T-helper 1 cell treated with Interleukin-12 subunit alpha and Interleukin-12 subunit beta and Interleukin-4 antibody, amounts not matched to agents 30 μg/mL and 1 μg/mL, for 36 hours (primary cell): ENCODE data around the gene TIMM13.
A peak's percentile ranks its signal among the peaks of the same experiment; 100 is the strongest.

Experiments
- H3K27ac Mint-ChIP-seq: one replicate; pipeline ENCODE4 v1.8.0; 2021; ENCODE audit warnings: mild to moderate bottlenecking, mixed read lengths
- H3K27me3 Mint-ChIP-seq: one replicate; pipeline ENCODE4 v1.8.0; 2021; ENCODE audit warnings: low read depth, mixed read lengths
- H3K36me3 Mint-ChIP-seq: one replicate; pipeline ENCODE4 v1.8.0; 2021; ENCODE audit warnings: low read depth, mixed read lengths
- H3K4me1 Mint-ChIP-seq: one replicate; pipeline ENCODE4 v1.8.0; 2021; ENCODE audit warnings: low read depth, mixed read lengths
- H3K4me3 Mint-ChIP-seq: one replicate; pipeline ENCODE4 v1.8.0; 2021; ENCODE audit warnings: mild to moderate bottlenecking, moderate library complexity, mixed read lengths
- H3K9me3 Mint-ChIP-seq: one replicate; pipeline ENCODE4 v1.8.0; 2021; ENCODE audit warnings: mixed read lengths

Gene TIMM13

DNA sequence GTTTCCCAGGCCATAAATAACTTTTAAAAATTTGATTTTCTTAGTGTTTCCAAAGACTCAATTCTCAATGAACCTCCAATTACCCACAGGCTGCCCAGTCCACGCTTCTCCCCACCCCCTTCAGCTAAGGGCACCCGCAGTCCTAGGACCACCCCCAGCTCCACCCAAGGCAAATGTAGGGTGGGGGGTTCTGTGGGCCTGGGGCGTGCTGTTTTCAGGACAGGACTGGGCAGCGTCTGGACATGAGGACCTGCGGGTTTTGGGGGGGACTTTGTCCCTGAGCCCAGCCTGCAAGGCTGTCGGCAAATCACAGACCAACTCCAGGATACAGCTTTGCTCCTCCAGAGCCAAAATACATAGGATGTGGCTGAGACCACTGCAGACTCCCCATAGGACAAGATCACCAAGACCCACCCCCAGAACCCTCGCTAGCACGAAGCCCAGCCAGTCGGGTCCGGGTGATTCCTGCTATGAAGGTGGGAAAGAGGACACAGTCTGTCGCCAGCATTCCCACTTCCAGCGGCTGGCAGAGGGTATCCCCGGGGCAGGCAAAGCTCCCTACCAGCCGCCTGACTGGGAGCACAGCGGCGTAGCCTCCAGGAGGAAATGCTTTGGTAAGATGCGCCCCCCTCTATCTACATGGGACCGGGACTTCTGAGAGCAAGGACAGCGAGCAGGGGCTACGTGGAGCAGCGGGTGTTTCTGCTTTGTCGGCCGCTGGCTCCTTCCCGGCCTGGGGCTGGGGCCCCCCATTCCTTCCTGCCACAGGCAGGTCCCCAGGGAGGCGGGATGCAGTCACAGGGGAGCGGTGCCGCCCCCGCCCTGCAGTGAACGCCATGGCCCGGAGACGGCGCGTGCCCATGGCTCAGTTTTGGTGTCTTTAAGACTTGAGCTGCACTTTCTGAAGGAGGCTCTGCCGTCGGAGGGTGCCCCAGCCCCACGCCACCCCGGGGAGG lies 1.6 kb upstream of the TIMM13 start:
- no peaks in the 10 kb centered on the region for H3K27me3 Mint-ChIP-seq
- H3K27ac Mint-ChIP-seq, result peak overlapping the region; percentile 36
- peaks cover 6% of the 10 kb centered on the region for H3K4me1 Mint-ChIP-seq
- peaks cover 10% of the 10 kb centered on the region for H3K36me3 Mint-ChIP-seq
- H3K9me3 Mint-ChIP-seq, result no peaks in the 10 kb centered on the region
- H3K4me3 Mint-ChIP-seq, result no peak overlapping the region

DNA sequence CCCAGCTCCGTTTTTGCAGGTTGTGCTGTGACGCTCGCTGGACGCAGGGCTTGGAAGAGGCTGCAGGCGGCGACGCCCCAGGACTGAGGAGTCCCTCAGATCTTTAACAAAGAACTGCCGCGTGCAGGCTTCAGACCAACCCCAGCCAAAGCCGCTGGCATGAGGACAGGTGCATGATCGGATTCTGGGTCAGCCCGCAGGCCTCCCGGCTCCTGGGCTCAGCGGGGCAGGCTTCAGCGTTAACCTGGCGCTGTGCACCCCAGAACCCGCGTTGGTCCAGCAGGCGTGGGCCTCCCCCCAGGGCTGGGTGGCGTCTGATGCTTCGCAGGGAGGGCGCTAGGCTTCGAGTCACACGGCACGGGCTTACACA lies 920 bp upstream of the TIMM13 start:
- Mint-ChIP-seq H3K9me3 (no peaks in the 10 kb centered on the region), H3K27ac (no peak overlapping the region), H3K27me3 (no peaks in the 10 kb centered on the region), H3K36me3 (peaks cover 10% of the 10 kb centered on the region), H3K4me1 (peaks cover 6% of the 10 kb centered on the region), H3K4me3 (no peak overlapping the region)

DNA sequence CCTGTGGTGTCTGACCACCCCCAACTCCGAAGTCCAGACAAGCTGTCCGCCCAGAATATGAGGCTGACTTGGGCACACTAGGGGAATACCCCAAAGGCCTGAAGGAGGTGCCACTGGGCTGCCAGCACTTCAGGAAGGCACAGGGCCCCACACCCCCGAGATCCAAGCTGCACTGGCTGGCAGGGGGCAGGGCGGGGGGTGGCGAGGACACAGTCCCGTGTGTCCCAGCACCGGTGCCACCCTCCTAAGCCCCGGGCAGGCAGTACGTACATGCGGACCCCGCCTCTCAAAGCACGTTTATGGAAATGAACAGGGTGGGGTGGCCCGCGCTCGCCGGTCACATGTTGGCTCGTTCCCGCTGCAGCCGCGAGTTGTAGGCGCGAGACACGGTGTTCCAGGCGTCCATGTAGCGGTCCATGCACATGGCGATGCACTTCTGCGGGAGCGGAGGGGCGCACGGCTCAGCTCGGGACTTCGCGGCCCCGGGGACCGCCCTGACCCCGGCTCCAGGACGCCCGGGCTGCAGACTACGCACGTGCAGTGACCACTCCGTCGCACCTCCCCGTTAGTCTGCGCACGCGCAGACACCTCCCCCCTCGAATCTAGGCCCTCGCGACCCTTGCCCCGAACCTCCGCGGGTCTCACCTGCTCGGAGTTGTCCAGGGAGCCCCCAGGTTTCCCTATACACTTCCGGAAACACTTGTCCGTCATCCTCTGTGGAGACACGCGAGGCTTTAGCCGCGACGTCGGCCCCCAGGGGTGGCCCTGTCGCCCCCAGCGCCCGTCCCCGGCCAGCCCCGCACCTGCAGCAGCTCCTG lies 566 bp downstream of the TIMM13 start:
- Mint-ChIP-seq H3K4me3 (peak overlapping the region; percentile 95), H3K27ac (peak overlapping the region; percentile 95), H3K27me3 (no peaks in the 10 kb centered on the region), H3K36me3 (peaks cover 7% of the 10 kb centered on the region), H3K9me3 (no peaks in the 10 kb centered on the region), H3K4me1 (peaks cover 6% of the 10 kb centered on the region)

DNA sequence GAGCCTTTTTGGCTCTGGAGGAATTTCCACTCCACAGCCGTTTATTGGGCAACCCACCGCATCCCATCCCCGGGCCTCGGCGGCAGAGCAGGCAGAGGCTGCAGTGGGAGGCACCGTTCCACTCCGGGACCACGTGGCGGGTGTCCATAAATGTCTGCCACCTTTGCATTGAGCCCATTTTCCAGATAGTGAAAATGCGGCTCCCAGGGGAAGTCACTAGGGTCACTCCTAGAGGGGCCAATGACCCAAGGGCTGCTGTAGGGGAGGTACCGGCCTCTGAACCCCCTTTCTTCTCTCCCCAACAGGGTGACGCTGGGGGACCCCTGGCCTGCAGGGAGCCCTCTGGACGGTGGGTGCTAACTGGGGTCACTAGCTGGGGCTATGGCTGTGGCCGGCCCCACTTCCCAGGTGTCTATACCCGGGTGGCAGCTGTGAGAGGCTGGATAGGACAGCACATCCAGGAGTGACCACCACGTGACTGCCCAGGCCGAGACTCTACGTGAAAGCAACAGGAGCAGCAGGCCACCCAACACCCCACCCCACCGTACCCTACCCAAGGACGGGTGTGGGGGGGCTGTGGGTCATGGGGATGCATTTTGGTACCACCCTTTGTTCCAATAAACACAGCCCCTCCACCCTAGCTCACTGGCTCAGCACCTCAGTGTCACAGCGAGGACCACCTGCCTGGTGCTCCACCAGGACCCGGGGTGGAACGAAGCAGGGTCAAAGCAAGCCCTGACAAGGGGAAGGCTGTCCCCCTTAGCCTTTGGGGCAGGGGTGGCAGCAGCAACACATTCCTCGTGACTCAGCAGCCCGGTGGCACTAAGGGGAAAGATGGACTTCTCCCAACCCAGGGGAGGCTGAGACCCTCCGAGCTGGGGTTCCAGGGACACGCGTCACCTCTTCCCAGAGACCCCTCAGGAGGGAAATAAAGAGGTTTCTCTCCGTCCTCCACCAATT lies 1.5 kb downstream of the TIMM13 start:
- H3K36me3 Mint-ChIP-seq, result peaks cover 4% of the 10 kb centered on the region
- peak overlapping the region; percentile 95 for H3K4me3 Mint-ChIP-seq
- H3K4me1 Mint-ChIP-seq, result peaks cover 6% of the 10 kb centered on the region
- H3K9me3 Mint-ChIP-seq, result no peaks in the 10 kb centered on the region
- H3K27ac Mint-ChIP-seq, result peak overlapping the region; percentile 45
- no peaks in the 10 kb centered on the region for H3K27me3 Mint-ChIP-seq

DNA sequence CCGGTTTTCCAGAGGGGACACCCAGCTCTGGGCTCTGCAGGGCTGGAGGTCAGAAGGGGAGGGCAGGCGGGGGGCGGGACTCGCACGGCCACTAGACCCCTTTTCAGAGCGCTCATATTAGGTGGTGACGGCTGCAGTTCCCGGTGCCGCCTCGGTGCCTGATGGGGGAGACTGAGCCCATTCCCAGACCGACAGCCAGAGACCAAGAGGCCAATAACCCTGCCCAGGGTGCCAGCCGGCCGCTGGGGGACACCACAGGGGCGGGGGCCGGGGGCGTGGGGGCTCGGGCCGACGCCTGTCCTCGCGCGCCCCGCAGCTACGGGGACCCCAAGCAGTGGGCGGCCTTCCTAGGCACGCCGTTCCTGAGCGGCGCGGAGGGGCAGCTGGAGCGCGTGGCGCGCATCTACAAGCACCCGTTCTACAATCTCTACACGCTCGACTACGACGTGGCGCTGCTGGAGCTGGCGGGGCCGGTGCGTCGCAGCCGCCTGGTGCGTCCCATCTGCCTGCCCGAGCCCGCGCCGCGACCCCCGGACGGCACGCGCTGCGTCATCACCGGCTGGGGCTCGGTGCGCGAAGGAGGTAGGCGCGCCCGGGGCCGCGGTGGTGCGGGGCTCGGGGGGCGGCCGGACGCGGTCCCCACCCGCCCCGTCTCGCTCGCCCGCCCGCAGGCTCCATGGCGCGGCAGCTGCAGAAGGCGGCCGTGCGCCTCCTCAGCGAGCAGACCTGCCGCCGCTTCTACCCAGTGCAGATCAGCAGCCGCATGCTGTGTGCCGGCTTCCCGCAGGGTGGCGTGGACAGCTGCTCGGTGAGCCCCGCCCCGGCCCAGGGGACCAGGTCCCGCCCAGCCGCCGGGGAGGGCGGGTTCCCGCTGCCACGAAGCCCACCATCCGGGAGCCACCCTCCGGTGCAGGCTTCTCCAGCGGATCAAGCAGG lies 2.4 kb downstream of the TIMM13 start:
- no peak overlapping the region for H3K4me3 Mint-ChIP-seq
- H3K27ac Mint-ChIP-seq, result no peak overlapping the region
- H3K27me3 Mint-ChIP-seq, result no peaks in the 10 kb centered on the region
- H3K4me1 Mint-ChIP-seq, result peaks cover 6% of the 10 kb centered on the region
- H3K9me3 Mint-ChIP-seq, result no peaks in the 10 kb centered on the region
- peaks cover 4% of the 10 kb centered on the region for H3K36me3 Mint-ChIP-seq

DNA sequence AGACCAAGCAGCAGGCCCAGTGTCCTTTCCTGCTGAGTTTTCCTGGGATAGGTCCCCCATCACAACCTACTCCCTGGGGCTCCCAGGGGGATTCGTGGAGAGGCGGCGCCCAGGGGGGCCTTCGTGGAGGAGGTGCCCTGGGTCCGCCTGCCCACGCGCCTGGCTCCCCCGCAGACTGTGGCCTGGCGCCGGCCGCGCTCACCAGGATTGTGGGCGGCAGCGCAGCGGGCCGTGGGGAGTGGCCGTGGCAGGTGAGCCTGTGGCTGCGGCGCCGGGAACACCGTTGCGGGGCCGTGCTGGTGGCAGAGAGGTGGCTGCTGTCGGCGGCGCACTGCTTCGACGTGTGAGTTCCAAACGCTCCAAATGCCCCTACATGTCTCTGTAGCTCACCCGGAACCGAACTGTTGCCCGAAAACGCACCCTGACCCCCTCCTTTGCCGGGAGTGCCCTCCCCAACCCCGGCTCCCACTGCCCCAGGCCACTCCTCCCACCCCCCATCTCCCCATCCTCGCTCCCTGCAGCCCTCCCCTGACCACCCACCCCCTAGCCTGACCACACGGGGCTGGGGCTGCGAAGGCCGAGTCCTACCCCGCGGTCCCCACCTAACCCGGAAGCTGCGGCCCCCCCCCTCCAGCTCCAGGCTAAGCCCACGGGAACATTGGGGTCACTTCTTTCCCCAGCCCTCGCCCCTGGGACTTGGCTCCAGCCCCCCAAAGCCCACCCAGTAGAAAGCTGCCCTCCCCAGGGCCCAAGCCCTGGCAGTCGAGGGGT lies 3.3 kb downstream of the TIMM13 start:
- H3K9me3 Mint-ChIP-seq, result no peaks in the 10 kb centered on the region
- H3K4me3 Mint-ChIP-seq, result no peak overlapping the region
- H3K27me3 Mint-ChIP-seq, result no peaks in the 10 kb centered on the region
- H3K4me1 Mint-ChIP-seq, result peaks cover 6% of the 10 kb centered on the region
- H3K36me3 Mint-ChIP-seq, result peaks cover 4% of the 10 kb centered on the region
- H3K27ac Mint-ChIP-seq, result no peak overlapping the region

DNA sequence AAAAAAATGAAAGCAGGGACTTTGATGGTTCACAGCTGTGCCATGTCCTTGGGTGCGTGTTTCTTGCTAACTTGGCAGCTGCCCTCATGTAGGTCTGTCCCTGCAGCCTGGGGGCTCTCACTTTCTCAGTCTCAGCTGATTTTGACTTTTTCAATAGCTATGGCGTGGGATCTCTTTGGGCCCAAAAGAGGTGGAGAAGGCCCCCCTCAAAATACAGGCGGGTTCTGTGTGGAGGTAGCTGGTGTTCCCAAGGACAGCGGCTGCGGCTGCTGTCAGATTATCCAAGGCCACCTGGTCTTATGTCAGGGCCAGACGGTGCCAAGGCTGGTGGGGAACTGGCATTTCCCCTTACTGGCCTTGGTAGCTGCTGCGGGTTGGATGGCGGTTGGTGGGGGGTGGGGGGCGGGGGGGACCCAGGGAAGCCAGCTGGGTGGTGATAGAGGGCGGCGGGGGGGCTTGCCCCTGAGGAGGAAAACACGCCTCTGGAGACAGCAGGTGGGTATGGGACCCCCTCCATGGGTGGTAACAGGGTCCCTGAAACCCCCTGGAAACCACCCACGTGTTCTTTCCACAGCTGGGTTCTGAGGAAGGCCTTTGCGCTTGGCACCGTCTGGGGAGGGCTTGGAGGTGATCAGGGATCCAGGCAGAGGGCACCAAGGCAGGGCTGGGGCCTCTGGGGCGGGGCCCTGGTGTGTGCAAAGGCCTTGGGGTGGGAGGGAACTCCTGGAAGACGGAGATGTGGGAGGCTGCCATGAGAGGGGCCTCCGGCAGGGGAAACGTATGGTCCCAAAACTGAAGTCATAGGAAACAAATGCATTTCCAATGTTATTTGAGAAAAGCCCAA lies 4.1 kb downstream of the TIMM13 start:
- Mint-ChIP-seq H3K27me3 (no peaks in the 10 kb centered on the region), H3K27ac (no peak overlapping the region), H3K36me3 (peaks cover 4% of the 10 kb centered on the region), H3K4me1 (peaks cover 6% of the 10 kb centered on the region), H3K9me3 (no peaks in the 10 kb centered on the region), H3K4me3 (no peak overlapping the region)

DNA sequence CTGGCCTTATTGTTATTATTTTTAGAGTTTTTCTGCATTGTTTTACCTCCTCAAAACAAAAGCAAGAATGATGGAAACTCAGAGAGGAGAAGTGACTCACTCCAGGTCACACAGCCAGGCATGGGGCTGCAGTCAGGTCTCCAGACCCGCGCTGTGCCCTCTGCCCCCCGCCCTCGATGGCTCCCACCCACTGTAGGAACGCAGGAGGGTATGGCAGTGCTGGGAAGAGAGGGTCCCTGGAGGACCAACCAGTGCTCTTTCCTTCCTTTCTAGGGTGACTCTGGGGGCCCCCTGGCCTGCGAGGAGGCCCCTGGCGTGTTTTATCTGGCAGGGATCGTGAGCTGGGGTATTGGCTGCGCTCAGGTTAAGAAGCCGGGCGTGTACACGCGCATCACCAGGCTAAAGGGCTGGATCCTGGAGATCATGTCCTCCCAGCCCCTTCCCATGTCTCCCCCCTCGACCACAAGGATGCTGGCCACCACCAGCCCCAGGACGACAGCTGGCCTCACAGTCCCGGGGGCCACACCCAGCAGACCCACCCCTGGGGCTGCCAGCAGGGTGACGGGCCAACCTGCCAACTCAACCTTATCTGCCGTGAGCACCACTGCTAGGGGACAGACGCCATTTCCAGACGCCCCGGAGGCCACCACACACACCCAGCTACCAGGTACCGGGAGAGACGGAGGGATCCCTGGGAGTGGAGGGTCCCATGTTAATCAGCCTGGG lies 5.6 kb downstream of the TIMM13 start:
- H3K27ac Mint-ChIP-seq, result no peak overlapping the region
- no peak overlapping the region for H3K4me3 Mint-ChIP-seq
- no peaks in the 10 kb centered on the region for H3K9me3 Mint-ChIP-seq
- no peaks in the 10 kb centered on the region for H3K27me3 Mint-ChIP-seq
- H3K36me3 Mint-ChIP-seq, result peaks cover 2% of the 10 kb centered on the region
- peaks cover 3% of the 10 kb centered on the region for H3K4me1 Mint-ChIP-seq

DNA sequence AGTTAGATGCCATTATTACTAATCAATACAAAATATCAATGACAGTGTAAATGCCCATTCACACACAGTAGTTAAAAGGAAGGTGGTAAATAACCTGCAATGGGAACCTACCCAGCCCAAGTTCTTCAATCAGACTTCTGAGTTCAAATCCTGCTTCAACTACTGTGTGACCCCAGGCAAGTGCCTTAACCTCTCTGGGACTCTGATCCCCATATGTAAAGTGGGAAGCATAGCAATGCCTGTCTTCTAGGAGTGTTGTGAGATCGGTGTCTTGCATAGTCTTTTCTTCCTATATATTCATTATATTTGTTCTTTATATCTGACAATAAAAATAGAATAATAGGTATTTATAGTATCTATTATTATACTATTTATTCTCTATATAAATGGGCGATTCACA lies 6.9 kb downstream of the TIMM13 start:
- no peak overlapping the region for H3K27ac Mint-ChIP-seq
- no peaks in the 10 kb centered on the region for H3K36me3 Mint-ChIP-seq
- H3K4me1 Mint-ChIP-seq, result no peaks in the 10 kb centered on the region
- no peak overlapping the region for H3K4me3 Mint-ChIP-seq
- H3K9me3 Mint-ChIP-seq, result no peaks in the 10 kb centered on the region
- no peaks in the 10 kb centered on the region for H3K27me3 Mint-ChIP-seq

DNA sequence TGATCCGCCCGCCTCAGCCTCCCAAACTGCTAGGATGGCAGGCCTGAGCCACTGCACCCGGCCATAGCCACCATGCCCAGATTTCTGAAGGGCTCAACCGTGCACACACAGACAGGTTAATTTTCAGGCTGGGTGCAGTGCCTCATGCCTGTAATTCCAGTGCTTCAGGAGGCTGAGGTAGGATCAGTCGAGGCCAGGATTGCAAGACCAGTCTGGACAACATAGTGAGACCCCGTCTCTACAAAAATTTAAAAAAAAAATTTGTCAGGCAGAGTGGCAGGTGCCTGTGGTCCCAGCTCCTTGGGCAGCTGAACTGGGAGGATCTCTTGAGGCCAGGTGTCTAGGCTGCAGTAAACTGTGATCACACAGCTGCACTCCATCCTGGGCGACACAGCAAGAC lies 7.6 kb downstream of the TIMM13 start:
- no peaks in the 10 kb centered on the region for H3K9me3 Mint-ChIP-seq
- H3K4me3 Mint-ChIP-seq, result no peak overlapping the region
- no peak overlapping the region for H3K27ac Mint-ChIP-seq
- no peaks in the 10 kb centered on the region for H3K27me3 Mint-ChIP-seq
- H3K36me3 Mint-ChIP-seq, result no peaks in the 10 kb centered on the region
- no peaks in the 10 kb centered on the region for H3K4me1 Mint-ChIP-seq

DNA sequence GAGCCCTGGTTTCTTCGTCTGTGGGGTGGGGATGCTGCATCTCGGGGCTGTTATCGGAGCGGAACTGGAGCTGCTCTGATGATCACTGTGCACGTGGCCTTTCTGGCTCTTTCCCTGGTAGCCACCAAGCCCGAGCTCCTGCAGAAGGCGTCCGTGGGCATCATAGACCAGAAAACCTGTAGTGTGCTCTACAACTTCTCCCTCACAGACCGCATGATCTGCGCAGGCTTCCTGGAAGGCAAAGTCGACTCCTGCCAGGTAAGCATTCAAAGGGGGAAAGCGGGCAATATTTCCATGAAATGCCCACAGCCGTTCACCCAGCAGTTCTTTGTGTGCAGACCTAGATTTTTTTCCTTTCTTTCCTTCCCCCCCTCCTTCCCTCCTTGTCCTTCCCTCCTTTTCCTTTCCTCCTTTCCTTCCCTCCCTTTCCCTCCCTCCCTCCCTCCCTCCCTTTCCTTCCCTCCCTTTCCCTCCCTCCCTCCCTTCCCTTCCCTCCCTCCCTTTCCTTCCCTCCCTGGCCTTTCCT lies 9.4 kb downstream of the TIMM13 start:
- H3K36me3 Mint-ChIP-seq, result no peaks in the 10 kb centered on the region
- no peak overlapping the region for H3K27ac Mint-ChIP-seq
- no peaks in the 10 kb centered on the region for H3K9me3 Mint-ChIP-seq
- H3K27me3 Mint-ChIP-seq, result no peaks in the 10 kb centered on the region
- no peak overlapping the region for H3K4me3 Mint-ChIP-seq
- H3K4me1 Mint-ChIP-seq, result no peaks in the 10 kb centered on the region
